HTR-8/SVneo (cell line): ENCODE data around the gene HECW1.

Experiments used
- DNase-seq: peaks from one replicate; pipeline ENCODE4 v3.0.0; 2011; ENCODE audit warnings: low spot score, mixed read lengths; ENCODE audit not compliant: insufficient read length
- FAIRE-seq: peaks from 2 replicates; lab custom pipeline; 2011; peaks lifted over from hg19 to GRCh38; lab: Jason Lieb, UNC

HECW1 gene

DNA sequence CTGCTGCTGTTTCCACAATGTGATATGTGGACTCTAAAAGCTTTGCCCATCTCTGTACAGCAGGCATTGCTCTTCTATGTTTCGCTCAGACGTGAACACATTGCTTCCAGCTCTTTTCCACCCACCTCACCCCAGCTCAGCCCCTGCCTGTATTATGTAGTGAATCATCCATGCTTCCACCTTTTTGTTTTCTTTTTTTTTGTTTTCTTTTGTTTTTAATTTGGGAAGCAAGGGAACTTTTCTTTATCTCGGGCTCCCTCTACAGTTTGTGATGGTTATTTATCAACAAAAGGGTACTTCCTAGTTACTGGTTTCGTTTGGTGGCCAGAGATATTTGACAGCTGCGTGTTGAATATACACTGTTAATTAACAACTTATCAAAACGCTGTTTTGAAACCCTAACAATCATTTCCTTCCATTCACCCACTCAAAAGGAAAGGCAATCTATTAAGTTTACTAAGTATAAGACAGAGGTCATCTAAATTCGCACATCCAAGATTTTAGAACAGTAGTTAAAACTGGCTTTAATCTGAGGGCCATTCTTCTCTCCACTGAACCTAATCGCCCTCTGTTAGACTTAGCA, 342.6 kb downstream of the HECW1 start:
- FAIRE-seq (no peak), DNase-seq (peak; percentile 62)

- FAIRE-seq (no peak), DNase-seq (peak; percentile 22)
These were observed 343.8 kb downstream of the HECW1 start for GRCh38 chr7:43456200-43456599.

- no peak for FAIRE-seq
- DNase-seq: no peak
These were observed 346.0 kb downstream of the HECW1 start for GRCh38 chr7:43458330-43459018.

DNA sequence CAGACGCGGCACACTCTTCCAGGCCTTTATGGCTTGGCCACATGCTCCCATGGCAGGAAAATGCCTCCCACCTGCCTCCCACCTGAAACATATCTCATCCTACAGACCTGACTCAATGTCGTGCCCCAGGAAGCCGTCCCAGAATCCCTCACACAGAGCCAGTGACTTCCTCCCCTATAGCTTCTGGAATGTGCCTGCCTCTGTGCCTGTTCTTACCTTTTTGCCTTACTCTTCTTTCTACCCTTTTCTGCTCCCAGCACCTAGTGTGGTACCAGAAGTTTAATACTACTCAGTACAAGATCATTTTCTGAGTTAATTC, 346.5 kb downstream of the HECW1 start:
- DNase-seq: no peak
- FAIRE-seq: no peak

GRCh38 chr7:43460733-43461348, 348.4 kb downstream of the HECW1 start:
- FAIRE-seq: no peak
- DNase-seq: no peak

- DNase-seq: no peak
- no peak for FAIRE-seq
These were observed 349.0 kb downstream of the HECW1 start for GRCh38 chr7:43461349-43462024.

GRCh38 chr7:43462836-43463235, 350.4 kb downstream of the HECW1 start:
- DNase-seq (no peak), FAIRE-seq (no peak)

- DNase-seq: no peak
- no peak for FAIRE-seq
These were observed 351.0 kb downstream of the HECW1 start for GRCh38 chr7:43463401-43463980.

DNA sequence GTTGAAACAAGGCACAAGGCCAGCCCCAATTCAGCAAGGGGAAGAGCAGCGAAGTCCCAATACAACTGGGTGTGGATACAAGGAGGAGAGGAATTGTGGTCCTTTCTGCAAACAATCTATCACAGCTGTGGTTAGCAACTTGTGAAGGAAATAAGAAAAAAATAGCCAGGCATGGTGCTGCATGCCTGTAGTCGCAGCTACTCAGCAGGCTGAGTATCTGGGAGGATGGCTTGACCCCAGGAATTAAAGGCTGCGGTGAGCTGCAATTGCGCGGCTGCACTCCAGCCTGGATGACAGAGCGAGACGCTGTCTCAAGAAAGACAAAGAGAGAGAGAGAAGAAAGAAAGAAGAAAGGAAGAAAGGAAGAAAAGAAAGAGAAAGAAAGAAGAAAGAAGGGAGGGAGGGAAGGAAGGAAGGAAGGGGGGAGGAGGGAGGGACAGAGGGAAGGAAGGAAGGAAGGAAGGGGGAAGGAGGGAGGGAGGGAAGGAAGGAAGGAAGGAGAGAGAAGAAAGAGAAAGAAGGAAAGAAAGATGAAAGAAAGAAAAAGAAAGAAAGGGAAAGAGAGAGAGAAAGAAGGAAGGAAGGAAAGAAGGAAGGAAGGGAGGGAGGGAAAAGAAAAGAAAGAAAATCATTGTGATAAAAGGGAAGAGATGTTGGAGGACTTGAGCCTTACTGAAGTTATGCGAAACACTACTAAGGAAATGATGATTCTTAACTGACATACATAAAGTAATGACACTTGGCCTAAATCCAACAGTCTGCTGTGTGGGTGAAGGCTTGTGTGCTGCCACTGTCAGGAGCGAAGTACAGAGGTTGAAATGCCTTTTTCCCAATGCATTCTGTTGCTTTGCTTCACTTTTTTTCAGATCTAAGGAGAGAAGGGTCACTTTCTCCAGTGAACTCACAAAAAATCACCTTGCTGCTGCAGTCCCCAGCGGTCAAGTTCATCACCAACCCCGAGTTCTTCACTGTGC, 353.4 kb downstream of the HECW1 start:
- DNase-seq (peak; percentile 20), FAIRE-seq (no peak)

DNA sequence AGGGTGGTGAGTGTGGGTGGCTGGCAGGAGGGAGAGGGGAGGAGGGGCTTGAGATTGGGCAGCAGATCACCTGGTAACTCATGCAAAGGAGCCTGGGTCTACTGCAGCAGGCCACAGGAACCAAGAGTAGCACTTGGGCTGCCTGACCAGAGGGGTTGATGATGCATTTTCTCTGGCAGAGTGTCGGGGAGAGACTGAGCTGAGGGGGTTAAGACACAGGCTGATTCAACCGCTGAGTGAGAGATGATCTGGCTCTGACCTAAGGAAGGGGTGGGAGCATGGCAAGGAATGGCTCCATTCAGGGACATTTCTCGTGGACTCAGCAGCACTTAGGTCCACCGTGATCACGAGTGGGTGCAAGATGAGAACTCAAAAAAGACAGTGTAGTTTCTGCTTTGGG, 355.0 kb downstream of the HECW1 start:
- no peak for FAIRE-seq
- no peak for DNase-seq

- no peak for DNase-seq
- no peak for FAIRE-seq
These were observed 355.4 kb downstream of the HECW1 start for GRCh38 chr7:43467846-43468245.

DNA sequence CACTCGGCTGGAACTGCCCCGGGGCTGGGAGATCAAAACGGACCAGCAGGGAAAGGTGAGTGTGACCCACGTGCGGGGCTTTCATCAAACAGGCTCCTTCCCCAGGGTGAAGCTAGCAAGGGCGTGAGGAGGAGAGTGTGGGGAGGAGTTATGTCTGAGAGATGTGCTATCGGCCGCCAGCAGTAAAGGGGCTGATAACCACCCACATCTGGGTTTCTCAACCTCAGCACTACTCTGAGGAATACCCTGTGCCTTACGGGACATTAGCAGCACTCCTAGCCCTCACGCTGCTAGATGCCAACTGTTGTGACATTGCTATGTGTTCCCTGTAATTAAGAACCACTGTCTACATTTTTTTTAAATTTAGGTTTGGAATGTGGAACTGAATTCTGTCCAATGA, 356.6 kb downstream of the HECW1 start:
- no peak for FAIRE-seq
- no peak for DNase-seq

- DNase-seq: no peak
- FAIRE-seq: no peak
These were observed 357.7 kb downstream of the HECW1 start for GRCh38 chr7:43470110-43470509.

- no peak for FAIRE-seq
These were observed 363.5 kb downstream of the HECW1 start for GRCh38 chr7:43475983-43476382.

GRCh38 chr7:43476896-43477295, 364.4 kb downstream of the HECW1 start:
- FAIRE-seq: no peak
- DNase-seq: no peak

More at GRCh38 chr7:43475983-43476382, 363.5 kb downstream of the HECW1 start:
- DNase-seq: no peak

DNA sequence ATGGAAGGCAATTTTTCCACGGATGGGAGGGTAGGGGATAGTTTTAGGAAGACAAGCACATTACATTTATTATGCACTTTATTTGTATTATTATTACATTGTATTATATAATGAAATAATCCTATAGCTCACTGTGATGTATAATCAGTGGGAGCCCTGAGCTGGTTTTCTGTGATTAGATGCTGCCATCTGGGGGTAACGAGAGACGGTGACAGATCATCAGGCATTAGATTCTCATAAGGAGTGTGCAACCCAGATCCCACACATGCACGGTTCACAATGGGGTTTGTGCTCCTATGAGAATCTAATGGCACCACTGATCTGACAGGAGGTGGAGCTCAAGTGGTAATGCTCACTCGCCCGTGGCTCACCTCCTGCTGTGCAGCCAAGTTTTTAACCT, 366.6 kb downstream of the HECW1 start:
- no peak for DNase-seq
- FAIRE-seq: no peak

DNA sequence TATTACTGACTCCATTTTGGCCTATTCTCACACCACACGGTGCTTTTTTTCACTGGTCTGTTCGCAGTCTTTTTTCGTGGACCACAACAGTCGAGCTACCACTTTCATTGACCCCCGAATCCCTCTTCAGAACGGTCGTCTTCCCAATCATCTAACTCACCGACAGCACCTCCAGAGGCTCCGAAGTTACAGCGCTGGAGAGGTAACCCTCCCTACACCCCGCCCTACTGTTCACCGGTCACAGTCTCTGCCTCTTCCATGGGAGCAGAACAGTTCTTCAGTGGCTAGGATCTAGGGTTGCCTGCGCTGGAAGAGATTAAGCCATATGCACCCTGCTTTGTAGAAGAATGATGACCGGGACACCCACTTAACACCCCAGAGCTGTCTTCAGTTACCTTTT, 367.1 kb downstream of the HECW1 start:
- DNase-seq: no peak
- no peak for FAIRE-seq

DNA sequence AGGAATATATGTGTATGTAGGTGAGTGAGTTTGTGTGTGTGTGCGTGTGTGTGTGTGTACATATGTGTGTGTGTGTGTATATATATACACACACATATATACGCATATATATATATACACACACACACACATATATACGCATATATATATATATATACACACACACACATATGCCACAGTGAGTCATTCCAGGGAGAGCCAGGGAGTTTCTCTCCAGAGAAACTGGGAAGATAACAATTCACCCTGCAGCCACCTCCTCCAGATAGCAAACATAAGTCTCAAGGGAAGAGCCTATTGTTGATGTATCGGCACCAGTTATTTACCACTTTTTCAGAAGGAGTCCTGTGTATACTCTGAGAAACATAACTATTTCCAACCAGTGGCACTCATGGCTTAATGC, 368.1 kb downstream of the HECW1 start:
- FAIRE-seq (no peak), DNase-seq (no peak)

DNA sequence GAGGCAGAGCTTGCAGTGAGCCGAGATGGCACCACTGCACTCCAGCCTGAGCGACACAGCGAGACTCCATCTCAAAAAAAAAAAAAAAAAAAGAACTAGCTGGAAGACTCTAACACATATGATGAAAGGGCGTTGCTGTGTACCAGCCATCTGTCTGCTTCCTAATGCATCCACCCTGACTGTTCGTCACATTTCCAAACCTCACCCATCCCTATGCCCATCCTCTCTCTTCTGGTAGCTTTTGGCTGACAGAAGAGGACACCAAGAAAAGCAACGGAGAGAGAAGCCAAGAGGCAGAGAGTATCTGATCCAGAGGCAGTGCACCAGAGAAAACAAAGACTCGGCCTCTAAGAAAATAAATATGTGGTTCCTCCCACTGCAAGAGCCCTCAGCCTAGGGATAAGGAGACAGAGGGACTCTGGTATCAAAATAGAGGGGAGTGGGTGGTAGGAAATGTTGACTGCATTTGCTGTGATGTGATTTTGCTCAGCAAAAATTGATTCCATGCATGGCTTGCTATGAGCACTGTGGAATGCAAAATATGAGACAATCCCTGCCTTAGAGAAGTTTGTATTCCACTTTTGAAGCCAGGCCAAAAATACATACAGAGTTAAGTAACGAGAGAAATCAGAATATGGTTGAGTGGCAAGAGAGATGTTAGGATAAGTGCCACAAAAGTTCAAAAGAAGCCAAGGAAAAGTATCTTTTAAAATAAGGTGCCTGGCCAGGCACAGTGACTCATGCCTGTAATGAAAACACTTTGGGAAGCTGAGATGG, 369.6 kb downstream of the HECW1 start:
- DNase-seq (no peak), FAIRE-seq (no peak)
